Tibial artery (tissue), 4 donors: ENCODE data around the gene GAPDHS.

ENCODE experiments used
- DNase-seq, 2 donors: peaks; one replicate each; pipeline ENCODE4 v3.0.0-alpha.2; 2019
- H3K27ac ChIP-seq, 2 donors: fragments of 200-600 bp; sonication (generic) in 1 of 2; 1 replicate in 1 of 2; 2 replicates in 1 of 2; pipeline ENCODE4 v1.5.1; 2018 to 2019; ENCODE audit warnings: mild to moderate bottlenecking in 1 of 2
- H3K27me3 ChIP-seq, 2 donors: fragments of 200-600 bp; sonication (generic) in 1 of 2; one replicate each; pipeline versions ENCODE4 v1.5.1 to v1.6.0; 2016 to 2019
- H3K36me3 ChIP-seq, 3 donors: fragments of 200-600 bp; sonication (generic) in 2 of 3; one replicate each; pipeline ENCODE4 v1.5.1; 2016 to 2019; ENCODE audit warnings: mild to moderate bottlenecking in 2 of 3
- H3K4me1 ChIP-seq, 4 donors: fragments of 200-600 bp; sonication (generic) in 2 of 4; 1 replicate in 3 of 4; 2 replicates in 1 of 4; pipeline ENCODE4 v1.5.1; 2016 to 2019
- H3K4me3 ChIP-seq, 2 donors: fragments of 200-600 bp; sonication (generic) in 1 of 2; 1 replicate in 1 of 2; 2 replicates in 1 of 2; pipeline ENCODE4 v1.5.1; 2018 to 2019; ENCODE audit warnings: mild to moderate bottlenecking in 2 of 2
- H3K9me3 ChIP-seq, 3 donors: fragments of 200-600 bp; sonication (generic) in 1 of 3; one replicate each; pipeline ENCODE4 v1.5.1; 2016 to 2019
- CTCF ChIP-seq, 2 experiments: fragments of 200-600 bp in 1 of 2; fragments of 450-650 bp in 1 of 2; IDR thresholded peaks; one replicate each; pipeline ENCODE4 v1.5.1; 2017 to 2019; ENCODE audit warnings: antibody characterized with exemption in 2 of 2, mild to moderate bottlenecking in 1 of 2, moderate library complexity in 1 of 2
- intact Hi-C: fragments of 100-400 bp; cut with DNase I; formaldehyde crosslinking; loops from one replicate; pipeline ENCODE4 v1.15.0; 2023; ENCODE audit warnings: low total_unique reads

Gene GAPDHS

DNA sequence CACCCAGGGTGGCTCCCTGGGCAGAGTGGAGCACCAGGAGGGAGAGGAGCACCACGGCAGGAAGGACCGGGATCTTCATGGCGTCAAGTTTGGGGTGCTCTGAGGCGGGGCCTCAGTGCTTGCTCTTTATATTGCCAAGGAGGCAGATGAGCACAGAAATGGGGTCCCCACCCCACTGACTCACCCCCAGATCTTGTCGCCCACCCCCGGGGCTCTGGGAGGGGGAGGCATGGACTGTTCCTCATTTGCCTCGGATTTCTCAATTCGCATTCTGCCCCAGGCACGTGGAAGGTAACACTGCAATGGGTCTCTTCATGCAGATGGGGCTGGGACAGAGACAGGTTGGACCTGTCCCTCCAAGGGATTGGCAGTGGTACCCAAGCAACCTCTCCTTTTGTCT is 42.9 kb upstream of the GAPDHS start, which contains the start of gene KRTDAP:
Gene KRTDAP, minus strand, starts transcription at position 101 of the 400 bp plus-strand sequence. Its CDS starts 22 bp downstream, at position 79.
- peaks cover 0 to 40% of the 10 kb centered on the region in 2 donors for H3K27me3 ChIP-seq
- DNase-seq = no peak
- intact Hi-C loops = loop anchor here (5.0 kb wide), 1 partner anchor 218 kb away; no protein-coding TSS in a partner anchor
- no peaks in the 10 kb centered on the region for H3K9me3 ChIP-seq
- H3K36me3 ChIP-seq = no peaks in the 10 kb centered on the region
- H3K4me3 ChIP-seq = no peak within 1 kb of the TSS
- TF ChIP-seq CTCF (IDR thresholded peaks at IDR 0.05) = no peak
- no peak within 1 kb of the TSS for H3K27ac ChIP-seq
- H3K4me1 ChIP-seq = peaks cover 0 to 5% (median 3%) of the 10 kb centered on the region in 4 donors

DNA sequence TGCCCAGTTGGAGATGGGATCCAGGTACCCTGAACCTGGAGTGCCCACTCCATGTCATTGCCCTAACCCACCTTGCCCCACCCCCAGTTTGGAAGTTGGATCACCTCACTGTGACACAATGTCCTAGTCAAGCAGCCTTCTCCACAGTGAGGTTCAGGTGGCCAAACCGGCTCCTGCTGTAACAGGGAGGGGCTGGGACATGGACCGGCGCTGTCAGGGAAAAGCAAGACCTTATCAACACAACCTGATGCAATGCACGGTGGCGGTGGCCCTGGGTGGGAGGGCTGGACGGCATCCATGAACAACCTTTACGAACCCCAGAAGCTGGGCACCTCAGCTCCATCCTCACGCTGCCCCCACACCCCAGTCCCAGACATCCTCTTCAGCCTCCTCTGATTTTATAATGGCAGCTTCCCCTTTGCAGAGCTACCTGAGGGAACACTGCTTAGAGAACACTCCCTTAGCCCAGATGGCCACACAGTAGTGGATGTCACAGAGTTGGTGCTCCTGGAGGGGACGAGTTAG is 41.4 kb upstream of the GAPDHS start:
- peak in 1 of 2 donors; percentile 64 for DNase-seq
- intact Hi-C loops = loop anchor here (5.0 kb wide), 1 partner anchor 220 kb away; no protein-coding TSS in a partner anchor
- Histone ChIP-seq H3K9me3 (no peaks in the 10 kb centered on the region), H3K4me3 (no peak overlapping the region), H3K4me1 (peaks cover 0 to 9% (median 4%) of the 10 kb centered on the region in 4 donors), H3K27me3 (peaks cover 0 to 43% of the 10 kb centered on the region in 2 donors), H3K36me3 (peaks cover 0 to 2% (median 0%) of the 10 kb centered on the region in 3 donors), H3K27ac (no peak overlapping the region)
- no peak for TF ChIP-seq CTCF (IDR thresholded peaks at IDR 0.05)

GRCh38 chr19:35493971-35494370 is 39.3 kb upstream of the GAPDHS start:
- peaks cover 0 to 9% (median 4%) of the 10 kb centered on the region in 4 donors for H3K4me1 ChIP-seq
- DNase-seq = peak in 1 of 2 donors; percentile 39

GRCh38 chr19:35495107-35496064 is 37.9 kb upstream of the GAPDHS start:
- H3K4me3 ChIP-seq = no peak overlapping the region
- peaks cover 0 to 9% (median 4%) of the 10 kb centered on the region in 4 donors for H3K4me1 ChIP-seq
- H3K27ac ChIP-seq = no peak overlapping the region
- TF ChIP-seq CTCF (IDR thresholded peaks at IDR 0.05) = peak; percentile 86 to 99
- peaks cover 0 to 32% (median 0%) of the 10 kb centered on the region in 3 donors for H3K36me3 ChIP-seq
- peak in 1 of 2 donors; percentile 35 for DNase-seq
- peaks cover 0 to 28% of the 10 kb centered on the region in 2 donors for H3K27me3 ChIP-seq
- intact Hi-C loops = no loop called here
- H3K9me3 ChIP-seq = no peaks in the 10 kb centered on the region

More at GRCh38 chr19:35493971-35494370, 39.3 kb upstream of the GAPDHS start:
- TF ChIP-seq CTCF (IDR thresholded peaks at IDR 0.05) = no peak
- no peaks in the 10 kb centered on the region for H3K9me3 ChIP-seq
- H3K4me3 ChIP-seq = no peak overlapping the region
- H3K27ac ChIP-seq = no peak overlapping the region
- intact Hi-C loops = loop anchor here (5.0 kb wide), 1 partner anchor 222 kb away; no protein-coding TSS in a partner anchor
- peaks cover 0 to 18% (median 0%) of the 10 kb centered on the region in 3 donors for H3K36me3 ChIP-seq
- peaks cover 0 to 34% of the 10 kb centered on the region in 2 donors for H3K27me3 ChIP-seq

DNA sequence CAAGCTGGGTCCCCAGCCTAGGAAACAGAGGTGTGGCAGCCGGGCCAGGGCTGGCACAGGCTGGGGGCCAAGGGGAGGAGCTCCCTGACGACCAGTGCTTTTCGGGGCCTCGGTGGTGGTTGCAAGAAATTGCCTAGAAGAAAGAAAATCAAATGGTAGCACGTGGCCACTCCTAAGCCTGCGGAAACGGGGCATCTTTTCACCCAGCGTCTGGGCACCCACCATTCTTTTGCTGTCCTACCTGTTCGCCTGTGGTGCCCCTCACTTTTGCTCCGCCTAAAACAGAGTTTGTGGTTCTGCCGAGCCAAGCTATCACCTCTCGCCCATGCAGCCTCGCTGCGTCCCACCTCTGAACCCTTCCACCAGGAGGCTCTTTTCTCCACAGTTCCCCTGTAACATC is 35.9 kb upstream of the GAPDHS start:
- Histone ChIP-seq H3K9me3 (no peaks in the 10 kb centered on the region), H3K27me3 (peaks cover 0 to 20% of the 10 kb centered on the region in 2 donors), H3K4me1 (peaks cover 0 to 9% (median 4%) of the 10 kb centered on the region in 4 donors), H3K4me3 (no peak overlapping the region), H3K36me3 (peaks cover 0 to 50% (median 0%) of the 10 kb centered on the region in 3 donors), H3K27ac (no peak overlapping the region)
- TF ChIP-seq CTCF (IDR thresholded peaks at IDR 0.05) = no peak
- intact Hi-C loops = no loop called here
- DNase-seq = no peak
